BLaER1 treated with 17β-estradiol and CSF1 and Interleukin-3, amounts not matched to agents 10 nM and 100 nM (cell line): ENCODE data around the gene DAO.
"Not testable (repeated sequence)": the region's sequence is repeated elsewhere in the genome, so short reads cannot be mapped to it uniquely, and the experiment has no call there.

ENCODE experiments used
- H3K27ac ChIP-seq, 11 experiments: shearing (Covaris generic); formaldehyde crosslinking; 2 replicates each; pipeline ENCODE4 v1.8.1; 2022
- H3K27me3 ChIP-seq, 11 experiments: shearing (Covaris generic); formaldehyde crosslinking; 2 replicates each; pipeline ENCODE4 v1.8.1; 2022
- H3K36me3 ChIP-seq, 11 experiments: shearing (Covaris generic); formaldehyde crosslinking; 2 replicates each; pipeline ENCODE4 v1.8.1; 2022
- H3K4me1 ChIP-seq, 10 experiments: shearing (Covaris generic); formaldehyde crosslinking; 2 replicates each; pipeline ENCODE4 v1.8.1; 2022
- H3K4me2 ChIP-seq, 11 experiments: shearing (Covaris generic); formaldehyde crosslinking; 2 replicates each; pipeline ENCODE4 v1.8.1; 2022
- H3K4me3 ChIP-seq, 10 experiments: shearing (Covaris generic); formaldehyde crosslinking; 2 replicates each; pipeline ENCODE4 v1.8.1; 2022
- H3K9ac ChIP-seq, 11 experiments: shearing (Covaris generic); formaldehyde crosslinking; 2 replicates each; pipeline ENCODE4 v1.8.1; 2022
- H3K9me3 ChIP-seq, 11 experiments: shearing (Covaris generic); formaldehyde crosslinking; replicated peaks in 1 of 11; 2 replicates each; pipeline ENCODE4 v1.8.1; 2022
- H4K20me1 ChIP-seq, 11 experiments: shearing (Covaris generic); formaldehyde crosslinking; 2 replicates each; pipeline ENCODE4 v1.8.1; 2022
- Cebpa-rat ChIP-seq, 11 experiments: shearing (Covaris generic); IDR thresholded peaks; 2 replicates each; pipeline ENCODE4 v1.8.1; 2022

Gene DAO

DNA sequence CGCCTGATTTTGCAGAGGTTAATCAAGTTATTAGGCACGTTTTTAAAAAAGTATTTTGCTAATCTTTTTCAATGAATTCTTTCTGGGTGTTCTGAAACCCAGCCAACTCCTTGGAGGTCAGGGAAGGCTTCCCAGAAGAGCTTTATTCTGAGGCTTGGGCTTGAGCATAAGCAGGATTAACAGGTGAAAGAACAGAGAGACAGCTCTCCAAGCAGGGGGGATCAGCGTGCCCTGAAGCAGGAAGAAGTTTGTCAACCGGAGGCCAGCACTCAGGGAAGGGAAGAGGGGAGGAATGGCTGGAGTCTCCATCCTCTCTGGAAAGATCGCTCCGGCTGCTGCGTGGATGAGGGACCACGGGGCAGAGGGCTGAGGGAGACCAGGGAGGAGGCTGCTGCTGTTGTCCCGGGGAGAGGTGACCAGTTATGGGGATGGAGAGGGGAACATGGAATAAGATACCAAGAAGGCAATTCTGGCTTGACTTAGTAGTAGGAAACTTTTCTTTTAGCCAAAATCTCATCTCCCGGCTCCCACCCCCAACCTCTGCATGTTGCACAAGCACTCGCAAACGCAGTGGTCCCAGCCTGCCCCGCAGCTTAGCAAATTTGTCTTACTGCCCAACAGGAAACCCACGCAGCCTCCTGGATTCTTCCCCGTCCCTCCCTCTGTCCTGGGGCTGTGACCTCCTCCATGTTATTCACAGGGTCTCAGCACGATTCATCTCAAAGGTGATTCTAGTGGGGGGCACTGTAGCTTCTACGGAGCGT lies 21.4 kb upstream of the DAO start:
- Histone ChIP-seq H3K4me2 (peak overlapping the region; percentile 80 to 95 (median 89)), H3K27ac (peak overlapping the region; percentile 78 to 92 (median 89); a peak in 21 of 22 replicates), H4K20me1 (peaks cover under 1 to 32% (median 20%) of the 10 kb centered on the region in 11 experiments; a peak in 16 of 22 replicates), H3K36me3 (peaks cover 0 to 14% (median 5%) of the 10 kb centered on the region in 11 experiments; a peak in 11 of 22 replicates), H3K4me1 (peaks cover 43 to 80% (median 69%) of the 10 kb centered on the region in 10 experiments), H3K4me3 (peak overlapping the region; percentile 81 to 97 (median 90)), H3K27me3 (no peaks in the 10 kb centered on the region), H3K9me3 (peaks cover 0 to 6% (median 0%) of the 10 kb centered on the region in 11 experiments; a peak in 6 of 22 replicates), H3K9ac (peak overlapping the region; percentile 86 to 95 (median 92))
- no peak for TF ChIP-seq Cebpa-rat (IDR thresholded peaks at IDR 0.05)

DNA sequence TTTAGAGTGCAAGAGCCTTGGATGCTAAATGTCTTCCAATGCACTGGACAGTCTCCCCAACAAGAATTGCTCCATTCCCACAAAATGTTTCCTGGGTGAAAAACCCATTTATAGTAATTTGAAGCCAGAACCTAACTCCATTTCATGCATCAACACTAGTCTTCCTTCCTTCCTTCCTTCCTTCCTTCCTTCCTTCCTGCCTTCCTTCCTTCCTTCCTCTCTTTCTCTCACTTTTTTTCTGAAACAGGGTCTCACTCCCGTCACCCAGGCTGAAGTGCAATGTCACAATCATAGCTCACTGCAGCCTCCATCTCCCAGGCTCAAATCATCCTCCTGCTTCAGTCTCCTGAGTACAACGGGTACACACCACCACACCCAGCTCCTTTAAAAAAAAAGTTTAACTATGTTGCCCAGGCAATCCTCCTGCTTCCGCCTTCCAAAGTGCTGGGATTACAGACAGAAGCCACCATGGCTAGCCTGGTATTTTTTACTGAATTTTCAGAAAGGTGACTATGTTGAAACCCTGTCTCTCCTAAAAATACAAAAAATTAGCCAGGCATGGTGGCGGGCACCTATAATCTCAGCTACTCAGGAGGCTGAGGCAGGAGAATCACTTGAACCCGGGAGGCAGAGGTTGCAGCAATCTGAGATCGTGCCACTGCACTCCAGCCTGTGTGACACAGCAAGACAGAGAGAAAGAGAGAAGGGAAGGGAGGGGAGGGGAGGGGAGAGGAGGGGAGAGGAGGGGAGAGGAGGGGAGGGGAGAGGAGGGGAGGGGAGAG lies 20.6 kb upstream of the DAO start:
- not testable (repeated sequence) for H3K9me3 ChIP-seq, H3K27me3 ChIP-seq
- Histone ChIP-seq H3K4me1 (peaks cover 43 to 72% (median 63%) of the 10 kb centered on the region in 10 experiments), H3K4me3 (peak overlapping the region in 1 of 10 experiments; percentile 94; a peak in 2 of 20 replicates), H3K9ac (peak overlapping the region in 2 of 11 experiments; percentile 93; a peak in 3 of 22 replicates), H4K20me1 (peaks cover 0 to 23% (median 18%) of the 10 kb centered on the region in 11 experiments; a peak in 16 of 22 replicates), H3K27ac (peak overlapping the region in 5 of 11 experiments; percentile 8 to 89 (median 87); a peak in 5 of 22 replicates), H3K4me2 (peak overlapping the region; percentile 80 to 95 (median 89)), H3K36me3 (peaks cover 0 to 12% (median 0%) of the 10 kb centered on the region in 11 experiments; a peak in 5 of 22 replicates)

- Histone ChIP-seq H3K4me1 (peaks cover 43 to 66% (median 59%) of the 10 kb centered on the region in 10 experiments), H3K27me3 (no peaks in the 10 kb centered on the region), H3K9ac (no peak overlapping the region), H3K9me3 (peaks cover 0 to 4% (median 0%) of the 10 kb centered on the region in 11 experiments; a peak in 6 of 22 replicates), H3K36me3 (peaks cover 0 to 6% (median 0%) of the 10 kb centered on the region in 11 experiments; a peak in 2 of 22 replicates), H3K27ac (peak overlapping the region in 1 of 11 experiments; percentile 34; a peak in 1 of 22 replicates), H3K4me3 (no peak overlapping the region), H4K20me1 (peaks cover 0 to 18% (median 13%) of the 10 kb centered on the region in 11 experiments; a peak in 16 of 22 replicates), H3K4me2 (peak overlapping the region; percentile 10 to 83 (median 42); a peak in 12 of 22 replicates)
- no peak for TF ChIP-seq Cebpa-rat (IDR thresholded peaks at IDR 0.05)
These were observed 20.0 kb upstream of the DAO start for GRCh38 chr12:108859923-108860291.

- H3K36me3 ChIP-seq, result peaks cover 0 to under 1% (median 0%) of the 10 kb centered on the region in 11 experiments; a peak in 1 of 22 replicates
- peak overlapping the region in 5 of 11 experiments; percentile 9 to 34 (median 31); a peak in 7 of 22 replicates for H3K27ac ChIP-seq
These were observed 19.4 kb upstream of the DAO start for GRCh38 chr12:108860443-108860842.

DNA sequence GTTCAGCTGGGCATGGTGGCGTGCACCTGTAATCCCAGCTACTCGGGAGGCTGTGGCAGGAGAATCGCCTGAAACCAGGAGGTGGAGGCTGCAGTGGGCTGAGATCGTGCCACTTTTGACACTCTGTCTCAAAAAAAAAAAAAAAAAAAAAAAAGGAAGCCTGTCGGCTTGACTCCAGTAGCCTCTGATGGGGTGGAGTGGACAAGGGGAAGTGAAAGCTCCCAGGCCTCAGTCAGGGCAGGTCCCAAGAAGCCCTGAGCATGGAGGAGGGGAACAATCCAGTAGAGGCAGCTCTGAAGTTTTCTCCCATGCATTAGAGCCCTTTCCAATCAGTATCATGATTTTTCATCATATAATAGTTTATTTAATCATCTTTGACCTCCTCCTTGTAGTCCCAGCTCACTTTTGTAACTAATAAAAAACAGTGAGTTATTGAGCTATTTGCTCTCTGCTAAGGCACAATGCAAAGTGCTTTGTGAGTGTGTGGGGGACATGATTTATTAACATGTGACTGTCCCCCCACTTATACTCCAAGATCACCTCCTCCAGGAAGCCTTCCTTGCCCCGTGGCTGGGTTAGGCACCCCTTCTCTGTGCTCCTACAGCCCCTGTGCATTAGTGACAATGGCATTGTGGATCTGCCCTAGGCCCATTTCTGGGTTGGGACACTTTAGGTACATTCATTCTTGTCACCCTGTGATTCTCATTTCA lies 17.9 kb upstream of the DAO start:
- peak overlapping the region in 6 of 11 experiments; percentile 17 to 83 (median 75); a peak in 10 of 22 replicates for H3K4me2 ChIP-seq
- H3K4me3 ChIP-seq, result no peak overlapping the region
- H3K27ac ChIP-seq, result peak overlapping the region in 3 of 11 experiments; percentile 36 to 46 (median 39); a peak in 3 of 22 replicates
- no peak overlapping the region for H3K9ac ChIP-seq
- H3K9me3 ChIP-seq, result no peaks in the 10 kb centered on the region
- no peaks in the 10 kb centered on the region for H3K36me3 ChIP-seq
- no peaks in the 10 kb centered on the region; a peak in 1 of 22 replicates for H4K20me1 ChIP-seq
- H3K4me1 ChIP-seq, result peaks cover 27 to 54% (median 43%) of the 10 kb centered on the region in 10 experiments
- TF ChIP-seq Cebpa-rat (IDR thresholded peaks at IDR 0.05), result no peak
- no peaks in the 10 kb centered on the region for H3K27me3 ChIP-seq

More at GRCh38 chr12:108860443-108860842, 19.4 kb upstream of the DAO start:
- no peaks in the 10 kb centered on the region for H3K9me3 ChIP-seq
- peak overlapping the region in 2 of 11 experiments; percentile 14 to 41; a peak in 2 of 22 replicates for H3K9ac ChIP-seq
- no peak overlapping the region for H3K4me3 ChIP-seq
- H3K4me2 ChIP-seq, result peak overlapping the region; percentile 10 to 83 (median 42); a peak in 18 of 22 replicates
- H4K20me1 ChIP-seq, result peaks cover 0 to 15% (median 12%) of the 10 kb centered on the region in 11 experiments; a peak in 16 of 22 replicates
- peaks cover 43 to 61% (median 57%) of the 10 kb centered on the region in 10 experiments for H3K4me1 ChIP-seq
- TF ChIP-seq Cebpa-rat (IDR thresholded peaks at IDR 0.05), result no peak
- no peaks in the 10 kb centered on the region for H3K27me3 ChIP-seq

DNA sequence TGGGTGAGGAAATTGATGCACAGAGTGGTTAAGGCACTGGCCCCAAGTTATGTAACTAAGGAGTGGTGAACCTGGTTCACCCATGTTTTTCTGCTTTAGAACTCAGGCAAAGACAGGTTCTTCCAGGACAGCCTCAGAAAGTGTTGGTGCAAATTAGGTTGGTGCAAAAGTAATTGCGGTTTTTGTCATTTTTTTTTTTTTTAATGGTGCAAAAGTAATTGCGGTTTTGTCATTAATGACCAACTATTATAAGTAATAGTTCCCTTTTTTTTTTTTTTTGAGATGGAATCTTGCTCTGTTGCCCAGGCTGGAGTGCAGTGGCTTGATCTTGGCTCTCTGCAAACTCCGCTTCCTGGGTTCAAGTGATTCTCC lies 17.3 kb upstream of the DAO start:
- no peak for TF ChIP-seq Cebpa-rat (IDR thresholded peaks at IDR 0.05)
- Histone ChIP-seq H3K4me2 (peak overlapping the region in 5 of 11 experiments; percentile 60 to 78 (median 75); a peak in 10 of 22 replicates), H3K9ac (no peak overlapping the region)

GRCh38 chr12:108865169-108865568 lies 14.7 kb upstream of the DAO start:
- H3K27ac ChIP-seq, result no peak overlapping the region
- H4K20me1 ChIP-seq, result no peaks in the 10 kb centered on the region
- H3K4me1 ChIP-seq, result peaks cover 7 to 35% (median 23%) of the 10 kb centered on the region in 10 experiments
- no peaks in the 10 kb centered on the region for H3K27me3 ChIP-seq
- no peak overlapping the region for H3K4me3 ChIP-seq
- no peak overlapping the region for H3K9ac ChIP-seq
- H3K36me3 ChIP-seq, result no peaks in the 10 kb centered on the region
- peaks cover 0 to 7% (median 0%) of the 10 kb centered on the region in 11 experiments; a peak in 3 of 22 replicates for H3K9me3 ChIP-seq
- no peak for TF ChIP-seq Cebpa-rat (IDR thresholded peaks at IDR 0.05)
- H3K4me2 ChIP-seq, result no peak overlapping the region

More for the DNA sequence above, 17.3 kb upstream of the DAO start:
- H3K36me3 ChIP-seq, result no peaks in the 10 kb centered on the region
- H3K27me3 ChIP-seq, result no peaks in the 10 kb centered on the region
- no peaks in the 10 kb centered on the region for H4K20me1 ChIP-seq
- no peak overlapping the region for H3K4me3 ChIP-seq
- H3K4me1 ChIP-seq, result peaks cover 27 to 54% (median 43%) of the 10 kb centered on the region in 10 experiments
- H3K9me3 ChIP-seq, result no peaks in the 10 kb centered on the region; a peak in 1 of 22 replicates
- peak overlapping the region in 2 of 11 experiments; percentile 16 to 32; a peak in 2 of 22 replicates for H3K27ac ChIP-seq

DNA sequence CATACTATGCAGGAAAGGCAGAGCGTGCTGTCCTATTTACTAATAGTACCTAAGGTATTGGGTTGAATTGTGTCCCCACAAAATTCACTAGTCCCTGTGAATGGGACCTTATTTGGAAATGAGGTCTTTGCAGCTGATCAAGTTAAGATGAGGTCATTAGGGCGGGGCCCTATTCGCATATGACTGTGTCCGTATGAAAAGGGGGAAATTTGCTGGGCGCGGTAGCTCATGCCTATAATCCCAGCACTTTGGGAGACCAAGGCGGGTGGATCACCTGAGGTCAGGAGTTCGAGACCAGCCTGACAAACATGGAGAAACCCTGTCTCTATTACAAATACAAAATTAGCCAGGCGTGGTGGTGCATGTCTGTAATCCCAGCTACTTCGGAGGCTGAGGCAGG lies 13.8 kb upstream of the DAO start:
- not testable (repeated sequence) for H4K20me1 ChIP-seq, H3K9me3 ChIP-seq, H3K27ac ChIP-seq, H3K9ac ChIP-seq, H3K27me3 ChIP-seq, H3K4me3 ChIP-seq, H3K36me3 ChIP-seq
- 0 out of 22 replicates have a peak overlapping the region, but pooled peaks of 1 of the 11 experiments have one; percentile 12 for H3K4me2 ChIP-seq
- H3K4me1 ChIP-seq, result peaks cover 0 to 26% (median 14%) of the 10 kb centered on the region in 10 experiments; a peak in 12 of 20 replicates
